ENCODE data around the gene TOMM7.

DNA sequence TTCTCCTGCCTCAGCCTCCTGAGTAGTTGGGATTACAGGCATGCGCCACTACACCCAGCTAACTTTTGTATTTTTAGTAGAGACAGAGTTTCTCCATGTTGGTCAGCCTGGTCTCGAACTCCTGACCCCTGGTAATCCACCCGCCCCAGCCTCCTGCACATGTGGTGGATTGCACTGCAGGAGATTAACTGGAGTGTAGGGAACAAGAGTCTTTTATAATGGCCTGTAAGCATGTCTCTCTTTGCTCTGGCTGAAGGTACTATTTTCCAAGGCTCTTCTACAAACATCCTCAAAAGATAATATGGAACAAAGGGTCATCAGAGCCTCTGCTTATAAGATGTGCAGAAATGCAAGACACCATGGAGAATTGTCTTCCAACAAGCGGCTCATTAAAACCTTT, 3.2 kb downstream of the TOMM7 start:
- TF ChIP-seq POLR2A (IDR thresholded peaks at IDR 0.05): no peak
- TF ChIP-seq, protein P1, sequence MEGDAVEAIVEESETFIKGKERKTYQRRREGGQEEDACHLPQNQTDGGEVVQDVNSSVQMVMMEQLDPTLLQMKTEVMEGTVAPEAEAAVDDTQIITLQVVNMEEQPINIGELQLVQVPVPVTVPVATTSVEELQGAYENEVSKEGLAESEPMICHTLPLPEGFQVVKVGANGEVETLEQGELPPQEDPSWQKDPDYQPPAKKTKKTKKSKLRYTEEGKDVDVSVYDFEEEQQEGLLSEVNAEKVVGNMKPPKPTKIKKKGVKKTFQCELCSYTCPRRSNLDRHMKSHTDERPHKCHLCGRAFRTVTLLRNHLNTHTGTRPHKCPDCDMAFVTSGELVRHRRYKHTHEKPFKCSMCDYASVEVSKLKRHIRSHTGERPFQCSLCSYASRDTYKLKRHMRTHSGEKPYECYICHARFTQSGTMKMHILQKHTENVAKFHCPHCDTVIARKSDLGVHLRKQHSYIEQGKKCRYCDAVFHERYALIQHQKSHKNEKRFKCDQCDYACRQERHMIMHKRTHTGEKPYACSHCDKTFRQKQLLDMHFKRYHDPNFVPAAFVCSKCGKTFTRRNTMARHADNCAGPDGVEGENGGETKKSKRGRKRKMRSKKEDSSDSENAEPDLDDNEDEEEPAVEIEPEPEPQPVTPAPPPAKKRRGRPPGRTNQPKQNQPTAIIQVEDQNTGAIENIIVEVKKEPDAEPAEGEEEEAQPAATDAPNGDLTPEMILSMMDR (IDR thresholded peaks at IDR 0.05): no peak
